H1 (cell line): ENCODE measurements around the gene OSBPL2. TPM values are rescaled to one million over a fixed set of nuclear protein-coding genes. Genes with fewer than 3 reads are reported as not detected.

Experiments used
- CTCF ChIA-PET: fragments of 300-600 bp; sonication (Branson Sonifier 250); formaldehyde crosslinking; loops from one replicate; lab custom pipeline; 2021; ENCODE audit not compliant: partially characterized antibody; lab: Charles Lee
- POLR2A ChIA-PET: fragments of 300-600 bp; sonication (Branson Sonifier 250); formaldehyde crosslinking; loops from one replicate; lab custom pipeline; 2021; ENCODE audit warnings: inconsistent platforms; ENCODE audit not compliant: partially characterized antibody; lab: Charles Lee
- DNase-seq, 2 experiments: peaks; one replicate each; pipeline versions ENCODE4 v3.0.0 to v3.0.0-alpha.2; 2010 to 2022; ENCODE audit warnings: low spot score in 2 of 2, low read depth in 1 of 2, mixed read lengths in 1 of 2
- FAIRE-seq: peaks from 2 replicates; lab custom pipeline; 2011; peaks lifted over from hg19 to GRCh38; lab: Jason Lieb, UNC
- H2AFZ ChIP-seq: 2 replicates; pipeline ENCODE4 v1.8.1; 2012; ENCODE audit warnings: low read length, inconsistent platforms
- H2AK5ac ChIP-seq: 2 replicates; pipeline ENCODE4 v1.6.1; 2013; ENCODE audit warnings: low read depth, low read length
- H2BK120ac ChIP-seq: replicated peaks from 2 replicates; pipeline ENCODE3; 2013; ENCODE audit warnings: low read depth, low read length, inconsistent platforms
- H2BK12ac ChIP-seq: 2 replicates; pipeline ENCODE4 v1.6.1; 2013; ENCODE audit warnings: low read depth, low read length
- H2BK15ac ChIP-seq: 2 replicates; pipeline ENCODE4 v1.6.1; 2013; ENCODE audit warnings: low read length
- H2BK20ac ChIP-seq: 2 replicates; pipeline ENCODE4 v1.6.1; 2013; ENCODE audit warnings: low read length
- H2BK5ac ChIP-seq: 2 replicates; pipeline ENCODE4 v1.6.1; 2013; ENCODE audit warnings: low read depth, low read length
- H3K14ac ChIP-seq: 2 replicates; pipeline ENCODE4 v1.6.1; 2013; ENCODE audit warnings: inconsistent platforms; ENCODE audit not compliant: insufficient read length
- H3K18ac ChIP-seq: 2 replicates; pipeline ENCODE4 v1.6.1; 2013; ENCODE audit warnings: low read length; ENCODE audit errors: extremely low read depth
- H3K23ac ChIP-seq: 2 replicates; pipeline ENCODE4 v1.6.1; 2013; ENCODE audit warnings: inconsistent platforms; ENCODE audit not compliant: insufficient read length
- H3K23me2 ChIP-seq: 2 replicates; pipeline ENCODE4 v1.6.1; 2013; ENCODE audit warnings: low read depth, low read length
- H3K27ac ChIP-seq: 2 replicates; pipeline ENCODE4 v1.6.1; 2011; ENCODE audit warnings: low read depth, low read length, inconsistent platforms
- H3K27me3 ChIP-seq, 4 experiments: replicated peaks in 1 of 4; 1 replicate in 1 of 4; 2 replicates in 3 of 4; pipeline versions ENCODE4 v1.6.1 to v1.8.1; 2011 to 2013; ENCODE audit warnings: low read length in 3 of 4, mild to moderate bottlenecking in 3 of 4, inconsistent platforms in 2 of 4, mixed read lengths in 2 of 4, moderate library complexity in 1 of 4; ENCODE audit not compliant: control insufficient read depth in 3 of 4, insufficient read depth in 3 of 4; ENCODE audit errors: extremely low read depth in 1 of 4
- H3K36me3 ChIP-seq, 4 experiments: 2 replicates each; pipeline versions ENCODE4 v1.6.1 to v1.8.1; 2011 to 2013; ENCODE audit warnings: mild to moderate bottlenecking in 4 of 4, low read length in 3 of 4, moderate library complexity in 2 of 4, control low read depth in 1 of 4, inconsistent platforms in 1 of 4; ENCODE audit not compliant: insufficient read depth in 4 of 4, control insufficient read depth in 2 of 4
- H3K4ac ChIP-seq: replicated peaks from 2 replicates; pipeline ENCODE3; 2013; ENCODE audit warnings: low read length, low read depth, mixed read lengths, inconsistent platforms; ENCODE audit not compliant: insufficient read length
- H3K4me1 ChIP-seq, 4 experiments: replicated peaks in 1 of 4; 1 replicate in 1 of 4; 2 replicates in 3 of 4; pipeline versions ENCODE4 v1.6.1 to v1.8.1; 2011 to 2013; ENCODE audit warnings: low read length in 3 of 4, inconsistent platforms in 2 of 4, mixed read lengths in 1 of 4; ENCODE audit not compliant: insufficient read depth in 4 of 4, control insufficient read depth in 3 of 4
- H3K4me2 ChIP-seq, 2 experiments: 2 replicates each; pipeline versions ENCODE4 v1.6.1 to v1.8.1; 2011 to 2013; ENCODE audit warnings: low read depth in 2 of 2, low read length in 2 of 2, control low read depth in 1 of 2, inconsistent platforms in 1 of 2, mild to moderate bottlenecking in 1 of 2; ENCODE audit not compliant: insufficient read depth in 1 of 2
- H3K4me3 ChIP-seq, 4 experiments: fragments of 200-600, 300-600 bp in 1 of 4; sonication (generic), shearing (Covaris generic), sonication (Bioruptor Twin) in 1 of 4; 2 replicates each; pipeline versions ENCODE4 v1.5.1 to v1.8.1; 2011 to 2016; ENCODE audit warnings: low read length in 4 of 4, low read depth in 3 of 4, control low read depth in 2 of 4, inconsistent platforms in 2 of 4, mild to moderate bottlenecking in 2 of 4, mixed read lengths in 1 of 4, moderate library complexity in 1 of 4; ENCODE audit not compliant: insufficient read depth in 2 of 4; ENCODE audit errors: extremely low read depth in 1 of 4
- H3K56ac ChIP-seq: replicated peaks from 2 replicates; pipeline ENCODE3; 2013; ENCODE audit warnings: low read depth, mild to moderate bottlenecking, mixed read lengths, low read length, inconsistent platforms; ENCODE audit not compliant: insufficient read length
- H3K79me1 ChIP-seq: 2 replicates; pipeline ENCODE4 v1.6.1; 2013; ENCODE audit warnings: low read depth, low read length, control low read depth
- H3K79me2 ChIP-seq, 2 experiments: 2 replicates each; pipeline versions ENCODE4 v1.6.1 to v1.8.1; 2012 to 2013; ENCODE audit warnings: low read length in 2 of 2, mild to moderate bottlenecking in 2 of 2, inconsistent platforms in 1 of 2; ENCODE audit not compliant: insufficient read depth in 2 of 2, control insufficient read depth in 1 of 2
- H3K9ac ChIP-seq, 4 experiments: replicated peaks in 1 of 4; 1 replicate in 1 of 4; 2 replicates in 3 of 4; pipeline versions ENCODE4 v1.6.1 to v1.8.1; 2011 to 2013; ENCODE audit warnings: low read depth in 3 of 4, low read length in 3 of 4, control low read depth in 2 of 4, mild to moderate bottlenecking in 2 of 4, moderate library complexity in 2 of 4, inconsistent platforms in 1 of 4; ENCODE audit errors: extremely low read depth in 1 of 4
- H3K9me3 ChIP-seq, 2 experiments: 2 replicates each; pipeline versions ENCODE4 v1.6.1 to v1.8.1; 2012 to 2013; ENCODE audit warnings: mild to moderate bottlenecking in 2 of 2, moderate library complexity in 2 of 2, control low read depth in 1 of 2, inconsistent platforms in 1 of 2, low read depth in 1 of 2, low read length in 1 of 2, mixed read lengths in 1 of 2; ENCODE audit not compliant: insufficient read depth in 2 of 2
- H4K20me1 ChIP-seq, 2 experiments: replicated peaks in 1 of 2; 2 replicates each; pipeline versions ENCODE3 to v1.8.1; 2011 to 2013; ENCODE audit warnings: inconsistent platforms in 2 of 2, low read length in 2 of 2, mild to moderate bottlenecking in 1 of 2; ENCODE audit not compliant: insufficient read depth in 2 of 2, control insufficient read depth in 1 of 2
- H4K5ac ChIP-seq: 2 replicates; pipeline ENCODE4 v1.6.1; 2013; ENCODE audit warnings: low read length, low read depth, mixed read lengths, inconsistent platforms; ENCODE audit not compliant: insufficient read length
- H4K8ac ChIP-seq: 2 replicates; pipeline ENCODE4 v1.8.0; 2013; ENCODE audit warnings: mild to moderate bottlenecking, moderate library complexity, low read length, inconsistent platforms; ENCODE audit not compliant: insufficient read depth; ENCODE audit errors: extremely low read depth
- H4K91ac ChIP-seq: replicated peaks from 2 replicates; pipeline ENCODE3; 2013; ENCODE audit warnings: low read length, mixed read lengths, inconsistent platforms; ENCODE audit not compliant: insufficient read length
- ASH2L ChIP-seq: fragments of 200-600, 300-600 bp; sonication (generic); IDR thresholded peaks from one replicate; pipeline ENCODE4 v1.7.1; 2017; ENCODE audit warnings: low read length
- CHD2 ChIP-seq: IDR thresholded peaks from 2 replicates; pipeline ENCODE4 v1.6.1; 2012; ENCODE audit warnings: low read length, improper control_type of control experiment
- POLR2A ChIP-seq, 2 experiments: IDR thresholded peaks; 1 replicate in 1 of 2; 2 replicates in 1 of 2; pipeline ENCODE4 v1.6.1; 2011; ENCODE audit warnings: low read depth in 2 of 2, low read length in 2 of 2, mild to moderate bottlenecking in 2 of 2; ENCODE audit errors: control extremely low read depth in 1 of 2
- POU5F1 ChIP-seq: IDR thresholded peaks from 2 replicates; pipeline ENCODE4 v1.6.1; 2011; ENCODE audit warnings: low read depth, mild to moderate bottlenecking, low read length, moderate library complexity
- RAD21 ChIP-seq, 2 experiments: IDR thresholded peaks in 1 of 2; conservative IDR thresholded peaks in 1 of 2; 2 replicates each; pipeline ENCODE4 v1.6.1; 2011; ENCODE audit warnings: low read depth in 2 of 2, low read length in 2 of 2, improper control_type of control experiment in 1 of 2, inconsistent platforms in 1 of 2, mild to moderate bottlenecking in 1 of 2, moderate library complexity in 1 of 2
- SP2 ChIP-seq: IDR thresholded peaks from 2 replicates; pipeline ENCODE4 v1.6.1; 2012; ENCODE audit warnings: mild to moderate bottlenecking, low read length, inconsistent platforms
- TAF1 ChIP-seq: IDR thresholded peaks from 2 replicates; pipeline ENCODE4 v1.6.1; 2011; ENCODE audit warnings: mild to moderate bottlenecking, low read depth, low read length
- TAF7 ChIP-seq: optimal IDR thresholded peaks from 2 replicates; pipeline ENCODE3; 2011; ENCODE audit warnings: low read depth, mild to moderate bottlenecking, inconsistent platforms, low read length, moderate library complexity, borderline replicate concordance
- WGBS, 2 experiments: shearing (Covaris generic) in 1 of 2; methylation state at CpG; one replicate each; pipeline versions ENCODE4 v1.1.6 to v1.1.7; 2013 to 2015; ENCODE audit warnings: low lambda C conversion rate in 2 of 2, mixed read lengths in 2 of 2, inconsistent platforms in 1 of 2, low coverage in 1 of 2, missing lambda C conversion rate in 1 of 2; ENCODE audit not compliant: insufficient replicate concordance in 2 of 2, insufficient coverage in 1 of 2, insufficient read length in 1 of 2; ENCODE audit errors: extremely low coverage in 1 of 2, missing lambda C conversion rate in 1 of 2; 5-methylcytosine and 5-hydroxymethylcytosine counted together
- polyA plus RNA-seq, 7 experiments: library from polyadenylated mRNA; depleted of rRNA in 3 of 7; stranded (reverse) in 5 of 7; unstranded in 2 of 7; fragments of >200 nt in 5 of 7; fragments of 200-250 nt in 2 of 7; gene quantifications; 1 replicate in 5 of 7; 2 replicates in 1 of 7; 4 replicates in 1 of 7; pipeline versions ENCODE4 v1.2.1 to v1.2.3, GENCODE V29; 2011 to 2013; ENCODE audit warnings: missing spikeins in 2 of 7, mixed read lengths in 2 of 7
- total RNA-seq: library from RNA; stranded (reverse); fragmentation: NEBNext Ultra II Directional; extraction: Animal tissue kit (Norgen Biotek cat#: 25700); gene quantifications from 2 replicates; pipeline ENCODE4 v1.2.1, GENCODE V29; 2021
- TF ChIP-seq, protein P1 (sequence below): IDR thresholded peaks from 2 replicates; pipeline ENCODE4 v1.6.1; 2012; ENCODE audit warnings: low read length, inconsistent platforms

OSBPL2 gene
- total and polyA plus RNA-seq, 2 of the 8 experiments (the other 6 are each of a cell fraction or from before 2014, with no cell fraction given): 11.7 to 42.4 TPM

DNA sequence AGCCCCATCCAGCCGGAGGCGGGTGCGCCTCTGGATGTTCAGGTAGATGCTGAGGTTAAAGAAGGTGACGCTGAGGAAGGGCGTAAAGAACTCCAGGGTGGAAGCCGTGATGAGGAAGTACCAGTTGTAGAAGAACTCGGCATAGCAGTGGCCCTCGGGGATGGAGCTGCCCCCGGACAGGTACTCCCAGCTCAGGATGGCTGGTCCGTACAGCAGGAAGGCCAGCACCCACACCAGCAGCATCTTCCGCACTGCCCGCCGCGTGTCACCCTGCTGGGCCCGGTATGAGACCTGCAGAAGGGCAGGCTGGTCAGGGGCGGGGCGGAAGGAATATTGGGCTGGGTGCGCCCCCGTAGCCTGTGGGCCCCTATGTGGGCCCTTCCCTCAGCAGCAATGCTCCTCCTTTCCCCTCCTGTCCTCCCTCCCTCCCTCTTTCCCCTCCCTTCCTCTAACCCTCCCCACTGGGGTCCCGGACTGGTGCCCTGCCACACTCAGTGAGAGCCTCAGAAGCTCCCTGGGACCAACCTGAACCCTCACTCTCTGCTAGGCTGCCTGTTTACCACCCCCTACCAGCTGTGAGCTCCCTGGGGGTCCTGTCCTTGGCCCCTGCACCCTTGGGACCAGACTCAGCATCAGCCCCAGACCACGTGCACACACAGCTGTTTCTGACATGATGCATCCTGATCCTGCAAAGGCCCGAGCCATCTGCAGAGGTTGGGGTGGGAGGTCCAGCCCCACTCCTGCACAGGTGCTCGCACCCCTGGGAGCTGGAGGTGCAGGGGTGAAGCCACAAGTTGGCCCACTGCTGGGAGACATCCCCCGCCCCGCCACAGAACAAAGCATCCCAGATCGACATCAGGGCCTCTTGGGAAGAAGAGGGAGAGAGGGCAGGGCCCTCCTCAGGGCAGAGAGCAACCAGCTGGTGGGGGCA is 21.4 kb upstream of the OSBPL2 start:
- no peaks in the 10 kb centered on the region for H3K36me3 ChIP-seq
- peaks cover 0 to 31% (median 18%) of the 10 kb centered on the region in 4 experiments; a peak in 6 of 7 replicates for H3K4me1 ChIP-seq
- no peak overlapping the region for H3K9ac ChIP-seq
- no peak overlapping the region for H4K5ac ChIP-seq
- H3K9me3 ChIP-seq: no peaks in the 10 kb centered on the region
- no peak overlapping the region for H3K4ac ChIP-seq
- H3K14ac ChIP-seq: no peak overlapping the region
- no peak overlapping the region for H3K23ac ChIP-seq
- no peak overlapping the region for H4K8ac ChIP-seq
- no peaks in the 10 kb centered on the region for H3K79me1 ChIP-seq
- no peaks in the 10 kb centered on the region for H3K79me2 ChIP-seq
- DNase-seq (no peak), FAIRE-seq (no peak)
- peaks cover 6 to 18% of the 10 kb centered on the region in 2 experiments for H4K20me1 ChIP-seq
- no peak overlapping the region for H2AK5ac ChIP-seq
- no peak overlapping the region for H3K27ac ChIP-seq
- no peak overlapping the region for H2BK20ac ChIP-seq
- no peak overlapping the region for H3K4me3 ChIP-seq
- ChIA-PET CTCF (interaction anchor here (0.5 to 1.6 kb wide), 4 partner anchors 11 to 103 kb away, joined by 3 to 6 read pairs (median 4); no protein-coding TSS in a partner anchor), POLR2A (interaction anchor here (1.4 kb wide), 1 partner anchor 9 kb away, joined by 6 read pairs; no protein-coding TSS in a partner anchor)
- H2BK15ac ChIP-seq: no peak overlapping the region
- H3K56ac ChIP-seq: no peak overlapping the region
- no peak overlapping the region for H2BK120ac ChIP-seq
- peaks cover 21% of the 10 kb centered on the region; the same call in 1 of the 2 replicates for H3K23me2 ChIP-seq
- no peak overlapping the region for H4K91ac ChIP-seq
- H3K4me2 ChIP-seq: no peak overlapping the region
- no peak overlapping the region for H2BK12ac ChIP-seq
- no peak overlapping the region for H2AFZ ChIP-seq
- peaks cover 9 to 40% (median 36%) of the 10 kb centered on the region in 4 experiments for H3K27me3 ChIP-seq
- no peak overlapping the region for H2BK5ac ChIP-seq
- WGBS, 2 experiments: 92% methylated on average over 21 of the region's 26 CpGs; no CpG with 5 or more reads in 1 of the 2 experiments
- H3K18ac ChIP-seq: no peak overlapping the region
- TF ChIP-seq TAF1: no peak
- no peak for TF ChIP-seq POLR2A (IDR thresholded peaks at IDR 0.05; ENCODE audit: control extremely low read depth in 1 of 2, low read depth in 2 of 2, low read length in 2 of 2)
- no peak for TF ChIP-seq CHD2
- no peak for TF ChIP-seq TAF7
- no peak for TF ChIP-seq POU5F1
- TF ChIP-seq ASH2L: no peak
- TF ChIP-seq RAD21 (IDR thresholded peaks at IDR 0.05 in 1 of 2, conservative IDR thresholded peaks at IDR 0.05 in 1 of 2; ENCODE audit: low read depth in 2 of 2, low read length in 2 of 2): no peak
- TF ChIP-seq, protein P1, sequence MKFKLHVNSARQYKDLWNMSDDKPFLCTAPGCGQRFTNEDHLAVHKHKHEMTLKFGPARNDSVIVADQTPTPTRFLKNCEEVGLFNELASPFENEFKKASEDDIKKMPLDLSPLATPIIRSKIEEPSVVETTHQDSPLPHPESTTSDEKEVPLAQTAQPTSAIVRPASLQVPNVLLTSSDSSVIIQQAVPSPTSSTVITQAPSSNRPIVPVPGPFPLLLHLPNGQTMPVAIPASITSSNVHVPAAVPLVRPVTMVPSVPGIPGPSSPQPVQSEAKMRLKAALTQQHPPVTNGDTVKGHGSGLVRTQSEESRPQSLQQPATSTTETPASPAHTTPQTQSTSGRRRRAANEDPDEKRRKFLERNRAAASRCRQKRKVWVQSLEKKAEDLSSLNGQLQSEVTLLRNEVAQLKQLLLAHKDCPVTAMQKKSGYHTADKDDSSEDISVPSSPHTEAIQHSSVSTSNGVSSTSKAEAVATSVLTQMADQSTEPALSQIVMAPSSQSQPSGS: no peak
- no peak for TF ChIP-seq SP2
